HCT116 (cell line): ENCODE results near the gene GLDN.

Experiments used
- MAX ChIP-seq: IDR thresholded peaks from 2 replicates; pipeline ENCODE4 v1.6.1; 2012
- POLR2AphosphoS5 ChIP-seq: IDR thresholded peaks from 2 replicates; pipeline ENCODE4 v1.6.1; 2011; ENCODE audit warnings: mild to moderate bottlenecking, low read depth, low read length, moderate library complexity

- TF ChIP-seq POLR2AphosphoS5 (no peak), MAX (no peak)
Measured at GRCh38 chr15:51355096-51355495, 13.6 kb downstream of the GLDN start.
